ENCODE results near the gene NXN.

- TF ChIP-seq, protein P1, sequence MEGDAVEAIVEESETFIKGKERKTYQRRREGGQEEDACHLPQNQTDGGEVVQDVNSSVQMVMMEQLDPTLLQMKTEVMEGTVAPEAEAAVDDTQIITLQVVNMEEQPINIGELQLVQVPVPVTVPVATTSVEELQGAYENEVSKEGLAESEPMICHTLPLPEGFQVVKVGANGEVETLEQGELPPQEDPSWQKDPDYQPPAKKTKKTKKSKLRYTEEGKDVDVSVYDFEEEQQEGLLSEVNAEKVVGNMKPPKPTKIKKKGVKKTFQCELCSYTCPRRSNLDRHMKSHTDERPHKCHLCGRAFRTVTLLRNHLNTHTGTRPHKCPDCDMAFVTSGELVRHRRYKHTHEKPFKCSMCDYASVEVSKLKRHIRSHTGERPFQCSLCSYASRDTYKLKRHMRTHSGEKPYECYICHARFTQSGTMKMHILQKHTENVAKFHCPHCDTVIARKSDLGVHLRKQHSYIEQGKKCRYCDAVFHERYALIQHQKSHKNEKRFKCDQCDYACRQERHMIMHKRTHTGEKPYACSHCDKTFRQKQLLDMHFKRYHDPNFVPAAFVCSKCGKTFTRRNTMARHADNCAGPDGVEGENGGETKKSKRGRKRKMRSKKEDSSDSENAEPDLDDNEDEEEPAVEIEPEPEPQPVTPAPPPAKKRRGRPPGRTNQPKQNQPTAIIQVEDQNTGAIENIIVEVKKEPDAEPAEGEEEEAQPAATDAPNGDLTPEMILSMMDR (IDR thresholded peaks at IDR 0.05): no peak
- TF ChIP-seq POLR2A (IDR thresholded peaks at IDR 0.05): no peak
Measured at GRCh38 chr17:848402-848801, 131.2 kb downstream of the NXN start.
